COLO668 (cell line): Measurements from ENCODE around the gene BSND.

ENCODE experiments used
- DNase-seq: peaks from one replicate; lab custom pipeline; 2025; ENCODE audit not compliant: unreplicated experiment; lab: John Stamatoyannopoulos, UW

The BSND gene

DNA sequence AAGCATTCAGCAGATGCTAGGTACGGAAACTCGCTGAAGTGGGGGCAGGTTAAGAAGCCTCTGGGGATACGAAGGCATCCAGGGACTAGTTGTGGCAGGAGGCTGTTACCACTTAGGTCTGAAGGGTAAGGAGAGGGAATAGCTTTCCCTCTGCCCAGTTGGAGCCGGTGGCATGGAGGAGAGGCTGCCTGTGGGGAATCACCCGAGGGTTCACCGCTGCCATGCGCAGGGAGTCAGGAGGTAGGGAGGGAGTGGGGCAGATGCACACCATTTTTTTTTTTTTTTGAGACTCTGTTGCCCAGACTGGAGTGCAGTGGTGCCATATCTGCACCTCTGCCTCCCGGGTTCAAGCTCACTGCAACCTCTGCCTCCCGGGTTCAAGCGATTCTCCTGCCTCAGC, 46.7 kb downstream of the BSND start:
- no peak for DNase-seq

- DNase-seq: no peak
Measured at GRCh38 chr1:55046871-55047270, 48.1 kb downstream of the BSND start.

DNA sequence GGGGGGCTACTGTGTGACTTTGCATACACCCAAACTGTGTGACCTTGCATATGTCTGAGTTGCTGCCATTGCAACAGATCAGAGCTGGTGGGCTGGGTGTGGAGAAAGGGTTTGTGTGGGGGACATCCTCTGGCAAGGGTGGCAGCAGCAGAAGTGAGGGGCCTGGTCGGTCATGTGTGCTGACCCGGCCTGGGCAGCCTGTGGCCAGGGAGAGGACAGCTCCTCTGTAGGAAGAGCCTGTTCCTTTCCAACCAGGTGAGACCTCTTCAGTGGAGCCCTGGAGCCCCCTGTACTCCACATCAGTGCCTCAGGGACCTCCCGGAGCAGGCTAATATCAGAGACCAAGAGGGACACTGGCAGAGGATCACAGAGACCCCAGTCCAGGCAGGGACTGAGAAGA, 48.9 kb downstream of the BSND start:
- DNase-seq: no peak

DNA sequence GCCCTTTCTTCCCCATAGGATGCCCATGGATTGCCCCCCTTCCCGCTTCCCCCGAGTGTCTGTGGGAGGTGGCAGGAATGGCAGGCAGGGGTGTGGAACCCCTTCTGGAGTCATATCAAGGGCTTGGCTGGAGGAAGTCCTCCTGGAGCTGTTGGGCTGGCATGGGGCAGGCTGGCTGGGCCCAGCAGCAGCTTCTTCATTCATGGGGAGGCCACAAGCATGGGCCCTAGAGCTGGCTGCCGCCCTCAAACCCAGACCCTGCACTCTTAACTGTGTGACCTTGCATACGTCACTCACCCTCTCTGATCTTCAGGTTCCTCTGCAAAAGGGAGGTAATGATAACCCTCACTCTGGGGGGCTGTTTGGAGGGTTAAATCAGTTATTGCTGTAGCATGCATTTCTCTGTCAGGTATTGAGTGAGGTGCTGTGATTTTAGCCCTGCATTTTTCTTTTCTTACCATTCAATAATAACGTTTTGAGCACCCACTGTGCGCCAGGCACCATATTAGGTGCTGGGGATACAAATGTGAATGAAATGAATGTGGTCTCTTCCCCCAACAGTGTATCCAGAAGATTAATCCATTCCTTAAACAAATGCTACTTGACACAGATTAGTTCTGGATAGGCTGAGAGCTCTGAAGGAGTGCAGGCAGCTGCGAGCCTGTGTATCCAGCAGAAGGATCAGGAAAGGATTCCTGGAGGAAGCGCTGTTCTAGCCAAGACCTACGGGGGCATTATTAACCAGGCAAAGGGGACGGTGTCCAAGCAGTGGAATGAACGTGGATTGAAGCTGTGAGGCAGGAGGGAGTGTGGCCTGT, 49.9 kb downstream of the BSND start:
- no peak for DNase-seq

DNA sequence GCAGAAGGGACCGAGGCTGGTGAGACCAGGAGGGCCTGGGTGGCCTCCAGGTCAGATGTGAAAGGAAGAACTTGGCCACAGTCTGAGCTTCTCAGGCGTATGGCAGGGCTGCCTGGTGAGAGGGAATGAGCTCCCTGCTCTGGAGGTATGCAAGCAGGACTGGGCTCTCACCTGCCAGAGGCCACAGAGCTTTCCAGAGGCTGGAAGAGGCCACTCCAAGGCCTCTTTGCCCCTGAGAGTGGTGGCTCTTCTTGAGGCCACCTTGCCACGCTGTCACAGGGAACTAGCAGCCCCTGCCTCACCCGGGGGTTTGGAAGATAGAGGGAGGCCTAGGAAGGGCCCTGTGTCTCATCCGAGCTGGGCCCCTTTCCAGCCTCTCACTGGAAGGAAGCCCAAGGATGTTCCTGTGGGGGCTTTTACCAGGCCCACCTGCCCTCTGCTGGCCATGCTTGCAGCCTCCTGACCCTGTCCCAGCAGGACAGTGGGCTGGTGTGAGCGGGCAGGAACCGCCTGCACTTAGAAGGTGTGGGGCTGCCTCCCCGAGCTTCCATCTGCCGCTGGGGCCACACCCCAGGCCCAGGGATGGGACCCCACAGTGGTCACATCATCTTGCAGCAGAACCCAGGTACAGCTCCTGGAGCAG, 50.7 kb downstream of the BSND start:
- DNase-seq: no peak

GRCh38 chr1:55049914-55050278, 51.2 kb downstream of the BSND start:
- no peak for DNase-seq

DNA sequence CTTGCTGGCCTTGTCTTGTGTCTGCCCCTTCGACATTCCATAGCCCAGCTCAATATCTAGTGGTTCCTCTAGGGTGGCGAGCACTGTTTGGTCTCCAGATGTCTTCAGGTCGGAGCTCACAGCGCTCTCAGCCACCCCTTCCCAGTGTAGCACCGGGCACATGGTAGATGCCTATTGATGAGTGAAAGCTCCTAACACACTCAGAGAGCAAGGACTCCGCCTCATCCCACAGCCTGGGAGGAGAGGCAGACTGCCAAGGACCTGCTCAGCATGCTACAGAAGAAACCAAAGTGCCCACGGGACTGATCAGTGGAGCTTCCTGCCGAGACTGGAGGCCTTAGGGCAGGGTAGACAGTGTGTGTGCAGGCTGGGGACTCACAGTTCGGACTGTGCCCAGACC, 51.5 kb downstream of the BSND start:
- no peak for DNase-seq

GRCh38 chr1:55051169-55051568, 52.4 kb downstream of the BSND start:
- no peak for DNase-seq

- no peak for DNase-seq
Measured at GRCh38 chr1:55051621-55052020, 52.9 kb downstream of the BSND start.

- no peak for DNase-seq
Measured at GRCh38 chr1:55052221-55053142, 53.7 kb downstream of the BSND start.

DNA sequence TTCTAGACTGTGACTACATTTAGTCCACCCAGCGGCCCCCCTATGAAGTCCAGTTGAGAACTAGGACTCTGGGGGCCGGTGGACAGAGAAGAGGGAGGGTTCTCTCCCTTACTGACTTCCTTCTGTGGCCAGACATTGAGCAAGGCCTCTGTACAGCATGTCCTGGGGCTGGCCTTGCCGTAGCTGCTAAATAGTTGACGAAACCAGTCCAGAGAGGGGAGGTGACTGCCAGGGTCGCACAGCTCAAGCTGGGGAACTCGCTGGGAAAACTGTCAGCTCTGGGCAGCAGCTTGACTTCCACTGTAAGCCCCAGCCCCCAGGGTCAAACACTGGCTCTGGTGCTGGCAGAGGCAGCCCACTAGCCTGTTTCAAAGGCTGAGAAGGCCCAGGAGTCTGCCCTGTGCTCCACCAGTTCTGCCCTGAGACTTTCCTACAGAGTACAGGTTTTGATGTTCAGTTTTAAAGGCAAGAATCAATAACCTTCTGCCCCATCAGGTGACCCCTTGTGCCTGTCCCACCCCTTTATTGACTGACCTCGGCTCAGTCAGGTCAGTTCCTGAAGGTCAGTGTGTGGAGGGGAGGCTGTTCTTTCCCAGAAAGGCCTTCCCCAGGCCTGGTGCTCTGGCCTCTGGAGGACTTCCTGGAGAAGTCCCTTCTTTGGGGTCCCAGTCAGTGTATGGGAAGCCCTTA, 54.7 kb downstream of the BSND start:
- DNase-seq: no peak

GRCh38 chr1:55054396-55054795, 55.7 kb downstream of the BSND start:
- DNase-seq: no peak

DNA sequence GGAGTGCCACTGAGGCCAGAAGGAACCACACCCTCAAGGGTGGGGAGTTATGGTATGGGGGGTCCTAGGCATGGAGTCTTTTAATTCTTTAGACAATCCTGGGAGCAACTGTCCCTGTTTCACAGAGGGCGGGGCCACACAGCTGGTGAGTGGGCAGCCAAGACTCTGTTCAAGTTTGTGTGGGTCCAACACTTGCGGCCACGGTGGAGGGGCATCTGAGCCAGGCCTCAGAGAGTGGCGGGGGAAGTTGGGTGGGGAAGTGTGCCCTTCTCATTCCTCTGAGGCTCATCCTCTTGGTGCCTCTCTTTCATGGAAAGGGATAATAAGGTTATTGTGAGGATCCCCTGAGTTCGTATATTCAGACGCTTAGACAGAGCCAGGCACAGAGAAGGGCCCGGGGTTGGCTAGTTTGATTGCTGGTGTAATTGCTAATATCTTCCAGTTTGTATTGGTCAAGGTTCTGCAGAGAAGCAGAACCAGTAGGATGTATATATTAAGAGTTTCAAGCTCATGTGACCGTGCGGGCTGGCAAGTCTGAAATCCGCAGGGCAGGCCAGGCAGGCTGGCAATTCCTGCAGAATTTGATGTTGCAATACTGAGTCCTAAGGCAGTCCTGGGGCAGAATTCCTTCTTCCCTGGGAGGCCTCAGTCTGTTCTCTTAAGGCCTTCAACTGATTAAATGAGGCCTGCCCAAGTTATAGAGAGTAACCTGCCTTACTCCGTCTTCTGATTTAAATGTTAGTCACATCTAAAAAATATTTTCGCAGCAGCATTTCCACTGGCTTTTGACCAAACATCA, 56.5 kb downstream of the BSND start:
- no peak for DNase-seq

GRCh38 chr1:55055951-55056631, 57.4 kb downstream of the BSND start:
- no peak for DNase-seq

DNA sequence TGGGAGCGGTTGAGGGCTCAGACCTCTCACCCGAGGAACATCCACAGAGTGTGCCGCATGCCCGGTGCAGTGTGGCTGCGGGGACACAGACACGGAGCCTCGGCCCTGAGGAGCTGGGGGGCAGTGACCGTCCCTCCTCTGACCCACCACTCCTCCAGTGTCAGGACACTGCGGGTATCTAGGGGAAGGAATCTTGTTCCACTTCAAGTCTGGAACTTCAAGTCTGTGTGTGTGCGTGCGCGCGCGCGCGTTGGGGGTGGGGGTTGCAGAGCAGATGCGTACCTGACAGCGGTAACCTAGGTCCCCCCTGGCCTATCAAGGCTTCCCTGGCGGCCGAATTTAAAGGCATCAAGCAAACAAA, 57.9 kb downstream of the BSND start:
- DNase-seq: no peak

GRCh38 chr1:55057270-55057955, 58.7 kb downstream of the BSND start:
- no peak for DNase-seq

GRCh38 chr1:55057956-55058298, 59.2 kb downstream of the BSND start:
- no peak for DNase-seq

DNA sequence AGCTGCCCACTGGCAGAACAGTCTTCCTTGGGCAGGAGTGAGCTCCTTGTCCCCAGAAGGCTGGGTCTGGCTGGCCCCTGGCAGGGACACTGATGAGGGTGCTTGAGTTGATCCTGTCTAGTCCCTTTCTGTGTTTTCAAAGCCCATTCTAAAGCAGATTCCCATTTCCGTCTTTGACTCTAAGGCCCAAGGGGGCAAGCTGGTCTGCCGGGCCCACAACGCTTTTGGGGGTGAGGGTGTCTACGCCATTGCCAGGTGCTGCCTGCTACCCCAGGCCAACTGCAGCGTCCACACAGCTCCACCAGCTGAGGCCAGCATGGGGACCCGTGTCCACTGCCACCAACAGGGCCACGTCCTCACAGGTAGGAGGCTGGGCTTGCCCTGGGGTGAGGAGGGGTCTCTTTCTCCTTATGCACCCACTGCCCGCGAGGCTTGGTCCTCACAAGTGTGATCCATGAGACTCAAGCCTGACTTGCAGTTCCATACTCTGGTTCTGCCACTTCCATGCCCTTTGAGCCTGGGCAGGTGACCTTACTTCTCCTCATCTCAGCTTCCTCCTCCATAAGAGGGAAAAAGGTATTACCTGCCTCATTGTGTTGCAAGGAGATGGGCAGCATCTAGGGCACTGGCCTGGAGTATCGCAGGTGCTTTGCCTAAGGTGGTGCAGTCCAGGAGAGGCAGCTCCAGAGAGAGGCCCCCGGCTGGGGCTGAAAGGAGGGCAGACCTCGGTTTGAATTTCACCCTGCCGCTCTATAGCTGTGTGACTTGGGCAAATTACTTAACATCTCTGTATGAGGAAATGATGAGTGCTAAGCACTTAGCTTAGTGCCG, 60.8 kb downstream of the BSND start:
- no peak for DNase-seq
